ENCODE measurements around the gene PPFIBP2.

- no peak for TF ChIP-seq CTCF (conservative IDR thresholded peaks at IDR 0.05)
- TF ChIP-seq ZFX (IDR thresholded peaks at IDR 0.05): no peak
These were observed 141.7 kb downstream of the PPFIBP2 start for GRCh38 chr11:7655253-7656217.
